ENCODE measurements around the gene IQGAP1.
A peak's percentile ranks its signal among the peaks of the same experiment; 100 is the strongest.
"Not testable (repeated sequence)": the region's sequence is repeated elsewhere in the genome, so short reads cannot be mapped to it uniquely, and the experiment has no call there.

Gene IQGAP1

DNA sequence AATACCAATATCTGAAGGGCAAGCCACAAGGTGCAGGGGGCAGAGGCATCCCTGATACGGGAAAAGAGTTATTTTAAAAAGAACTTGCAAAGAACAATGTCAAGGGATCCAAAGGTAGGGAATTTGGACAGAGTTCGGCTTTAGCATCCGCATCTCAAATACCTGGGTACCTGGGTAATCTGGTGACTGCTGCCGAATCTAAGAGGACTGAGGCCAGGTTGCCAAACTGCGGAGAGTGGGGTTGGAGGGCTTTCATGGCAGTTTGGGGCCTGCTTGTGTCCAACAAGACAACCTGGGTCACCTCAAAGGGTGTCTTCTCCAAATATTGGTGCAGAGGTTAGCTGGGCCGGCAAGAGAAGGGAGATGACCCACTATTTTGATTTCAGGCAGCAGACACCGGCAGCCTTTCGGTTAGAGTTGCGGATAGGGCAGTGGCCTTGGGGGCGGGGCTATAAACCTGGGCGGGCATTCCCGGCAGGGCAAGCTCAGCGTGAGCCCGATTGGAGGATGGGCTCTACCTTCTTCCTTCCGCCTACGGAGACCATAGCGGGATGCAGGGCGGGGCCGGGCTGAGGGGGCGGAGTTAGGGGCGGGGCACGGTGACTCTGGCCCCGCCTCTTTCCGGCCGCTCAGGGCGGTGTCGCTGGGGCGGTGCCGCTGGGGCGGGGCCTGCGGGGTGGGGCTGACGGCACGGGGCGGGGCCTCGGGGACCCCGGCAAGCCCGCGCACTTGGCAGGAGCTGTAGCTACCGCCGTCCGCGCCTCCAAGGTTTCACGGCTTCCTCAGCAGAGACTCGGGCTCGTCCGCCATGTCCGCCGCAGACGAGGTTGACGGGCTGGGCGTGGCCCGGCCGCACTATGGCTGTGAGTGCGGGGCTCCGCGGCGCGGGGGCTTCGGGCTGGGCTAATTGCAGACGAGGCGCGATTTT is at the start of gene IQGAP1:
Gene IQGAP1 (plus strand): TSS at position 709 of the 928 bp plus-strand sequence. CDS start 100 bp downstream, at position 809.
- DNase-seq, result peak; percentile 97 to 99

DNA sequence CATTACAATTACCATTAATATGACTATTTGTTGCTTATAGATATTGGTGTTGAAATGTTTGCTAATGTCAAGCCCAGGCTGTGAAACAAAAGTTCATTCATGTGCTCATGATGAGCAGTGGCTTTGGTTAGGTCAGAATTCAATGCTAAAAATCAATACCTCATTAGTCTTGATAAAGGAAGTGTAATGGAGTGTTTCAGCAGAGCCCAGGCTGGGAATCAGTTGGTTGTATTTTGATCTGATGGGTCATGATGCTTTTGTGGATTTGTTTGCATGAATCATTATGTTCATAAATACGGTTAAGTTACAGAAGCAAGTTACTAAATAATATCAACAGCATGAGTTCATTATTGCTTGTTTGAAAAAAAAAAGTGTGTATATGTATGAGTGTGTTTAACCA is 49.5 kb upstream of the IQGAP1 start:
- DNase-seq, result no peak

GRCh38 chr15:90340345-90340744 is 47.7 kb upstream of the IQGAP1 start:
- DNase-seq, result no peak

- no peak for DNase-seq
These were observed 44.7 kb upstream of the IQGAP1 start for GRCh38 chr15:90343302-90343790.

GRCh38 chr15:90344662-90345061 is 43.4 kb upstream of the IQGAP1 start:
- no peak for DNase-seq

- no peak for DNase-seq
These were observed 42.2 kb upstream of the IQGAP1 start for GRCh38 chr15:90345857-90346256.

DNA sequence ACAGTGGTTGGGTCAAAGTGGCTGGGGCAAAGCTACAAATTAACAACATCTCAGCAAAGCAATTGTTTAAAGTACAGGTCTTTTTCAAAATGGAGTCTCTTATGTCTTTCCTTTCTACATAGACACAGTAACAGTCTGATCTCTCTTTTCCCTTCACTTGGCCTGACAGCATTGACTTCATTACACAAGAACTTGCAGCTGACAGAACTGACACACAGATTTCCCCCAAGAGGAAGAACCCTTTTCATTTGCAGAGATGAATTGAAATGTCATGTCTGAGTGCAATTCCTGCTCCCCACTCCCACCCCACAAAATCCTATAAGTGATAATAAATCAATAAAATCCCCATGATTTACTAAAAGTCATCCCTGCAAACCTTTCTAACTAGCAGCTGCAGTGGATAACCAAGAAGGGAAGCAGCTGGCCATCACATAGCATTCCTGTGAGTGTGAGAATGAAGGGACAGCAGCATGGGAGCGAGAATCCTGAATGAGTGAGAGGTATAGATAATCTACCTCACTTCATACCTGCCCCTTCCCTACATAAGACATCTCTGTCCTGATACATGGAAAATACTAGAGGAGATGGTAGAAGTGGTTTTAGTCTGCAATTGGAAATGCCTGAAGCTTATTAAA is 40.5 kb upstream of the IQGAP1 start:
- not testable (repeated sequence) for DNase-seq

DNA sequence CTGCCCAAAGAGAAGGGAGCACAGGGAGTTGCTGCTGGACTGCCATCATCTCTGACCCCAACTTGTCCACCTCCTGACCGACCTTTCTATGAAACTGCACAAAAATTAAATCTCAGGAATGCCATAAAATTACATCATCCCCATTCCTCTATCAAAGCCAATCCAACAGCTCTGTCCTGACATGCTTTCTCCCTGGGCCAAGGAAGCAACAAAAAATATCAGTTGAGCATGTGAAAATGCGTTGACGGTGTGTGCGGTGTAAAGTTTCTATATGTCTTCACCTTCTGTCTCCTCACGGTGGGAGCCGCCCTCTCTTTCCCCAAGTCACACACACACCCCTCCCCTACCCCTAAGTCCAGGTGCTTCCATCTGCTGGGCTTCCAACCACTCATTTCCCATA is 39.6 kb upstream of the IQGAP1 start:
- no peak for DNase-seq

DNA sequence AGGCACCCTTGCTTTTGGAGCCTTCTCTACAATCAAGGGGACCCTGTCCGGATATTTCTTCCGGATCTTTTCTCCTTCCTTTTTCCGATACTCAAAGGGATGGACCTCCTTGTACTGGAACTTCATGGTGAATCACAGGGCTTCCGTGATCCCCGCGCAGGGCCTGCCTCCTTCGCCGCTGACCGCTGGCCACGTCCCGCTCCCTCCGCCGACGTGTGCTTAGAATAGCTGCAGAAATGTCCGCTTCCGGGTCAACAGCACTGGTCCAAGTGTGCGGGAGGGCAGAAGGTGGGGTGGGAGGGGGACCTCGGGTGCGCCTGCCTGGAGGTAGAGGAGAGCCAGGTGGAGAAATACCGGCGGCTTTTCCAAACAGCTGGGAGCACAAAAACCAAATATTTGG is 39.0 kb upstream of the IQGAP1 start:
- DNase-seq, result no peak

DNA sequence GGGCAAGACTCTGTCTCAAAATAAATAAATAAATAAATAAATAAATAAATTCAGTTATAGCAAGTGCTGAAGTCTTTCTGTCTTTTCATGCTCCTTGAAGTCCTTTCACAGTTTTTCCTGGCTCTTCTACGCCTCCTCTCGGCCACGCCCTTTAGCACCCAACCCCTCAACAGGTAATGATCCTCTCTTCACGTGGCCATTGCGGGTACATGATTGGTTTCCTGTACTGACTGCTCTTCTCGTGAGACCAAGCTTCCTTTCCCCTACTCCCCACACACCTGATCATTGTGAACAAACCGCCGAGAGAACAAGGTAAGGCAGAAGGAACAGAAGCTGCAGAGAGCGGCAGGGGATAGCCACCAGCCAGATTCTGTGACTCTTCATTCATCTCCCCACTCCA is 38.2 kb upstream of the IQGAP1 start:
- no peak for DNase-seq

DNA sequence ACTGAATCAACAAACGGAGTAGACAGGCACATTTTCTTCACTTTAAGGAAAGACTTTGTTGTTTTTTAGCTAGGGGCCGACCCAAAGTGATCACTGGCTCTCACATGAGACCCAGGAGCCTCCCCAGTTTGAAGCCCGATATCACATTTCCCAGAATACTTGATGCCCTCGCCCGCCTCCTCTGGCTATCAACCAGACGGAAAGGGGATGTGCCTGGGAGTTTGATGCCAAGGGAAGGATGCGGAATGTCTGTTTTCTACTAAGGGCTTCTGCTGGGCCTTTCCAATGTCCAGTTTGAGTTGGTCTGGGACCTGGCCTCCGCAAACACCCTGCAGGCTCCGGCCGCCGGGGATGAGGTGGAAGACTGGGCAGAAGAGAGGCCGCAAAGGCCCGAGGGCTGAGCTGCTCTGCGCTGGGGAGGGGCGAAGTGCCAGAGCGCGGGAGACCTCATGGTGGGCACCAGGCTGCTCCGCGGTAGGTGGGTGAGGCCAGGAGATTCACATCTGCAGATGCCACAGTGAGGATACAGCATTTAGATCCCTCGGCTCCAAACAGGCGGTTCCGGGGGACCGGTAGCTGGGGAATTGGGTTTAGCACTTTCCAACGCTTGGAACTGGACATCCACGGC is 36.4 kb upstream of the IQGAP1 start:
- no peak for DNase-seq

DNA sequence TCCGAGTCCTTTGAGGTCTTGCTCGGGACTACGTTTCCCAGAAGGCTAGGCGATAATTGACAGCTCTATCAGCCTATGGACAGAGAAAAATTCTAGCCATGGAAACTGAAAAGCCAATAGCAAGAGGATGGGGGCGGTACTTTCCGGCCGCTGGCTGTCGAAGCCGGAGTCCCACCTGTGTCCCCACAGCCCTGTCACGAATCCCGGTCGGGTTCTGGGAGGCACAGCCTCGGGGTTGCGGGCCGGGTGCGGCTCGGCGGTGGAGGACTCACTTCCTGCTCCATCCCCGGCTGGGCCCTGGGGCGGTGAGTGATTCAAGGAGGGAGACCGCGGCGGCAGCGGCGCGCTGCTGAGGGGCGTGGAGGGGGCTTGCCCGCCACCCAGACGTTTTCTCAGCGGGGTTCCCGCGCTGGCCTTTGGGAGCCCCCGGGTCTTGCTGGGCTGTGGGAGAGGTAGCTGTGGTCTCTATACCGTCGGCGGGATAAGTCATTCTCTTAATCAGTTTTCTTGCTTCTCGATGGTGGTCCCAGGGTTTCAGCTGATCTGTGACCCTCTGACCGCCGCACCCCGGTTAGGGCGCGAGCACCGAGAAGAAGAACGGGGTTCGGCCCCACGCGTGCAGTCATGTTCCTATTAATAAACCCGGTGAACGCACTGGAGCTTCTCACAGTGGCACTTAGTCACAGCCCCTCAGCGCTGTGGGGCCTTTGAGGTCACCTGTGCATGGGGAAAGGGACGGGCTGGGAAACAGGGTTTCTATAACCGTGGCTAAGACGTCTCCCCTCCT is 35.7 kb upstream of the IQGAP1 start, which contains the start of gene ZNF774:
Gene ZNF774 (plus strand): TSS at position 178 of the 787 bp plus-strand sequence. CDS start 2,377 bp downstream, outside the sequence.
- peak; percentile 90 to 91 for DNase-seq

- no peak for DNase-seq
These were observed 33.1 kb upstream of the IQGAP1 start for GRCh38 chr15:90354986-90355385.

DNA sequence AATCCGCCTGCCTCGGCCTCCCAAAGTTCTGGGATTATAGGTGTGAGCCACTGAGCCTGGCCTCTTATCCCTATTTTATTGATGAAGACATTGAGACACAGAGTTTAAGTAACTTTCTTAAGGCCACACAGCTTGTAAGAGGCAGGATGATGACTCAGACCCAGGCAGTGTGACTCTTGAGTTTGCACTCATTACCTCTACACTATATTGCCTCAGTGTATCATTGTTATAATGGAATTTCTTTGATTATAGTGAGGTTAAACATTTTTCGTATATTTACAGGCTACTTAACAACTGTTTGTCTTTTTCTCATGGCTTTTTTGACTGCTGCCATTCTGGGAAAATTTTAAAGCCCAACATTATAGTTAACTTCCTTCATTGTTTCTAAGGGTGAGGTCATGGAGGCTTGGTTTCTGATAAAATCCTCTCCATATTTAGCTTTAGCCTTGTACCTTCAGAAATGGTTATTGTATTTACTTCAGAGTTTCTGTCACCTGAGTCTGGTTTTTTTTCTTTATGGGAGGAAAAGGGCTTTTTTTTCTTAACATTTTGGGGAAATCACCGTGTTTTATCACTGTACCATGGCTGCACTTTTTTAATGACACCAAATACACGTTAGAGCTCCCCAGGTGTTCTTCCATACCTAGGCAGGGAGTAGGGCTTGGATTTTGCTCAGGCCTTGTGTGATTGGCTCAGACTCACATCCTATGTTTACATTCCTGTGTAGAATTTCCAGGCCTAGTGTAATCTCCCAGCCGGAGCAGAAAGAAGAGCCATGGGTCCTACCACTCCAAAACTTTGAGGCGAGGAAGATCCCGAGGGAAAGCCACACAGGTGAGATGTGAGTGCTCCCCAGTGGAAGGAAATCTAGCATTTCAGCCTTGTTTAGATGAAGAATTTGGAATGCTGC is 29.7 kb upstream of the IQGAP1 start:
- DNase-seq, result no peak

- no peak for DNase-seq
These were observed 27.3 kb upstream of the IQGAP1 start for GRCh38 chr15:90360746-90361145.

DNA sequence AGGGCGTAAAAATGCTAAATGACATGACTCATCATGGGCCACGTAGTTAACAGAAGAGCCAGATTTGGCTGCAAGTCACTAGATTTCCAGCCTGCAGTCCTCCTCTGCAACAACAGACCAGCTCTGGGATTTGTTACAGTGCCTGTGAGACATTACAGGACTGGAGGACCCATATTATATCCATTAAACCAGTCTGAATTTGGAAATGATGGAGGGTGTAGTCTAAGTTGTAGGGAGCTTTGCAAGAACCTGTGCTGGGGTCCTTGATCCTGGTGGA is 25.2 kb upstream of the IQGAP1 start:
- DNase-seq, result no peak

DNA sequence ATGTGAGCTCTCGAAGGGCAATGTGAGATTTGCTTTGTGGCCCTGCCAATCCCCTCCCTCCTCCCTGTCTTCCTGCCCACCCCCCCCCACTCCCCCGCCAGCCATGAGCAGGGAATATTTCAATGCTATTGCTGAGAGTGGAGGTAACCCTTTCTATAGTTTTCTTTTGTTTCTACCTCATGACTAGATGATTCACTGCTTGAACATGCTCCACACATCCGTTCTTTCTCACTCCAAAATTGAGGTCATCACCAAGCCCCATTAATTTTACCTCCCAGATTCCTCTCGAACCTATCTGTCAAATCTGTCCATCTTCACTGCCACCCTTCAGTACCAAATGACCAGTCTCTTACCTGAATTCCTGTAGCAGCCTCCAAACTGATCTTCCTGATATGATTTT is 23.8 kb upstream of the IQGAP1 start:
- DNase-seq, result no peak

GRCh38 chr15:90365414-90366055 is 22.5 kb upstream of the IQGAP1 start:
- DNase-seq, result no peak

- no peak for DNase-seq
These were observed 20.5 kb upstream of the IQGAP1 start for GRCh38 chr15:90367576-90367975.

DNA sequence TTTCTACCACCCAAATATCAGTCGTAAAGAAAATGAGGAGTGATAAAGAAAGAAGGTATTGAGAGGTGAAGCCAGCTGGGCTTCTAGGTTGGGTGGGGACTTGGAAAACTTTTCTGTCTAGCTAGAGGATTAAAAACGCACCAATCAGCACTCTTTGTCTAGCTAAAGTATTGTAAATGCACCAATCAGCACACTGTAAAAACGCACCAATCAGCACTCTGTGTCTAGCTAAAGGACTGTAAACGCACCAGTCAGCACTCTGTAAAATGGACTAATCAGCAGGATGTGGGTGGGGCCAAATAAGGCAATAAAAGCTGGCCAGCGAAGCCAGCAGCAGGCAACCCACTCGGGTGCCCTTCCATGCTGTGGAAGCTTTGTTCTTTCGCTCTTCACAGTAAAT is 13.0 kb upstream of the IQGAP1 start:
- no peak for DNase-seq

DNA sequence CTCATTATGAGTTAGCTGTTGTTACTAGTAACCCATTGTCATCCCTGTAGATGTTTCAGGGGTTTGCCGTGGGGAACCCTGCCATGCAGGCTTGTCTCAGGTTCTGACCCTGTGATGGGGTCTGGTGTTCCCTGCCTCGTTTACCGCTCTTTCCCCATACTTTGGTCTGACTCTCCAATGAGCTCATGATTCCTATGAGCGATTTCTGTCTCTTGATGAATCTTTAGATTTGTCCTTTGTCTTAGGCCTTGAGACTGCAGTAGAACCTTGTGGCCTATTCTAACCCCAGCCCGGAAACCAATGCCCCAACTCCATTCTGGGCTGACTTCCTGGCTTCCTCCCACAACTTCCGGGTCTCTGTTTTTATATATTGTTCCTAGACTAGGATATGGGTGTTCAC is 11.3 kb upstream of the IQGAP1 start:
- peak; percentile 48 to 54 for DNase-seq

Data from stimulated activated CD4-positive, alpha-beta T cell treated with anti-CD3 and anti-CD28 coated beads, Interleukin-2, amount 100 ng/mL, for 24 hours (primary cell).